Activated T-helper 17 cell treated with anti-CD3 and anti-CD28 coated beads, Interleukin-2, amount 50 U/mL, for 72 hours (primary cell): ENCODE data around the gene TMEM72. TPM values are rescaled to one million over a fixed set of nuclear protein-coding genes. Genes with fewer than 3 reads are reported as not detected.
A peak's percentile ranks its signal among the peaks of the same experiment; 100 is the strongest.

Experiments used
- ATAC-seq: fragments of 150-1000 bp; cut with Tn5 transposase; replicated peaks from 2 replicates; pipeline ENCODE4 v1.10.0; 2021; ENCODE audit warnings: mild to moderate bottlenecking, moderate library complexity
- H3K27ac Mint-ChIP-seq: one replicate; pipeline ENCODE4 v1.8.0; 2022; ENCODE audit warnings: mixed read lengths
- H3K27me3 Mint-ChIP-seq: one replicate; pipeline ENCODE4 v1.8.0; 2022; ENCODE audit warnings: mixed read lengths
- H3K36me3 Mint-ChIP-seq: one replicate; pipeline ENCODE4 v1.8.0; 2022; ENCODE audit warnings: low read depth, mild to moderate bottlenecking, mixed read lengths
- H3K4me1 Mint-ChIP-seq: one replicate; pipeline ENCODE4 v1.8.0; 2022; ENCODE audit warnings: mixed read lengths
- H3K4me3 Mint-ChIP-seq: one replicate; pipeline ENCODE4 v1.8.0; 2022; ENCODE audit warnings: mild to moderate bottlenecking, mixed read lengths
- H3K9me3 Mint-ChIP-seq: one replicate; pipeline ENCODE4 v1.8.0; 2022; ENCODE audit warnings: mixed read lengths
- total RNA-seq, 2 donors: library from RNA; stranded (reverse); gene quantifications; one replicate each; pipeline ENCODE4 v1.2.3, GENCODE V29; 2022

The TMEM72 gene
- total RNA-seq, 2 donors from 2014 or later, result not detected

DNA sequence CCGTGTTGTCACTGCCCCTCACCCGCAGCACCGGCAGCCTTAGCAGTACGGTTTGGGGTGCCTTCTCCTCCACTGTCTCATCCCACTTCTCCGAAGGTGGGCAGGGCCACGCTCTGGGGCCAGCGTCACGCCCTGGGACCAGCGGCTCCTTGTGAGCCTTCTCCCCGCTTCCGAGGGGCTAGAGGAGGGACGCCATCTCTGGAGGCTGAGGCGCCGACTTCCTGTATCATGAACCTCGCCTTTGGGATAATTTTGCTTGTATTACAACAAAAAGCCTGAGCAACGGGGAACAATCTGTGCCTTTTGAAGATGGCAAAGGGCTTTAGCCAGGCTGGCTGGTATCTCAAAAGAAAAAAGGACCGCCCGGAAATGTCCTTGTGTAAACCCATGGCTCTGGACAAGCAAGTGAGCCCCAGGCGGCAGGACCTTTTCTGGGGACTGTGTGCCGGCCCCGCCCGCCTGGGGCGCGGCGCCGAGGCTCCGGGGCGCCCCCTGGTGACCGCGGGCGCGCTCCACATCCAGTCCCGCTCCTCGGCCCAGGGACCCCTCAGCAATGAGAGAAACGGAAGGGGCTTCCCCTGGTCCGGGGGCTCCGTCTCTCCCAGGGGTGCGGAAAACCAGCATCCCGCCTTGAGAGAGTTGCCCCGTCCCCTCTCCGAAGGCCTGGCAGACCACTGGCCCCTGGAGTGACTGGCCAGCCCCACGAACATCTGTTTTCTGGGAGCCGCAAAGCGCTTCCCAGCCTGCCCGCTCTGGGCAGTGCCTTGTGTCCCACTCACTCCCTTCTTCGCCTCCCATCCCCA, 63.7 kb downstream of the TMEM72 start:
- no peaks in the 10 kb centered on the region for H3K9me3 Mint-ChIP-seq
- H3K36me3 Mint-ChIP-seq, result no peaks in the 10 kb centered on the region
- peak overlapping the region; percentile 66 for H3K4me3 Mint-ChIP-seq
- H3K4me1 Mint-ChIP-seq, result no peaks in the 10 kb centered on the region
- peaks cover 3% of the 10 kb centered on the region for H3K27me3 Mint-ChIP-seq
- no peak overlapping the region for H3K27ac Mint-ChIP-seq
- ATAC-seq, result peak; percentile 95

DNA sequence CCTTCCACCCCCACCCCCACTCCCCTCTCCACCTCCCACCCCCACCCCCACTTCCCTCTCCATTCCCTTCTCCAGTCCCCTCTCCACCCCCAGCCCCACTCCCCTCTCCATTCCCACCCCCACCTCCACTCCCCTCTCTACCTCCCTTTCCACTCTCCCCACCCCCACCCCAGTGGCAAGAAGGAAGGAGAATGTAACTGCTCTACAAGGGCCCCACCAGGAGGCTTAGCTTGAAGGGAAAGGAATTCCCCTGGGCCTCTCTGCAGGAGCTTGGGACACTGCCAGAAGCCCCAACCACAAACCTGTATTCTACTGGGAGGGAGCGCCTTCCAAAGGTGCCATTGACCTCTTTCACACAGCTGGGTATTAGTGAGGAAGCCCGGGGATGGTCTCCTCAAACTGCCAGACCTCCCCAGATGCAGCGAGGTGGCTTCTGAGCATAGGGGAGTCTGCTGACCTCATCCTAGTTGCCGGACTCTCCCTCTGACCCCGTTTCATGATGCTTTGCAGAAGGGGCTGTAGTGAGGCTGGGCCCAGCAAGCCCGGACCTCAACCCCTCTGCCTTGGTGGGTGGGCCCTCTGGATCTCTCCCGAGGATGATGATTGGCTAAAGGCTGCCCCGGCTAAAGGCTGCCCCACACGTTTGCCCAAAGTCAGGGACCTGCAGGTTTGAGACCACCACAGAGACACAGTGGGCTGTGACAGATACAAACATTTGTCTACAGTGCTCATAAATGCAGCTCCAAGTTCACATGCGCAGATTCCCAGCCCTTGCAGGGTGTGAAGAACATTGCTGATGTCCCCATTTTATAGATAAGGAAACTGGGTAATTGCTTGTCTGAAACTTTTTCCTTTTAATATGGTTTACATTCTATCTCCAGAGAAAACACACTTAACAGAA, 64.5 kb downstream of the TMEM72 start:
- Mint-ChIP-seq H3K9me3 (no peaks in the 10 kb centered on the region), H3K27me3 (peaks cover 3% of the 10 kb centered on the region), H3K27ac (no peak overlapping the region), H3K4me3 (peak overlapping the region; percentile 42), H3K36me3 (no peaks in the 10 kb centered on the region), H3K4me1 (no peaks in the 10 kb centered on the region)
- no peak for ATAC-seq

DNA sequence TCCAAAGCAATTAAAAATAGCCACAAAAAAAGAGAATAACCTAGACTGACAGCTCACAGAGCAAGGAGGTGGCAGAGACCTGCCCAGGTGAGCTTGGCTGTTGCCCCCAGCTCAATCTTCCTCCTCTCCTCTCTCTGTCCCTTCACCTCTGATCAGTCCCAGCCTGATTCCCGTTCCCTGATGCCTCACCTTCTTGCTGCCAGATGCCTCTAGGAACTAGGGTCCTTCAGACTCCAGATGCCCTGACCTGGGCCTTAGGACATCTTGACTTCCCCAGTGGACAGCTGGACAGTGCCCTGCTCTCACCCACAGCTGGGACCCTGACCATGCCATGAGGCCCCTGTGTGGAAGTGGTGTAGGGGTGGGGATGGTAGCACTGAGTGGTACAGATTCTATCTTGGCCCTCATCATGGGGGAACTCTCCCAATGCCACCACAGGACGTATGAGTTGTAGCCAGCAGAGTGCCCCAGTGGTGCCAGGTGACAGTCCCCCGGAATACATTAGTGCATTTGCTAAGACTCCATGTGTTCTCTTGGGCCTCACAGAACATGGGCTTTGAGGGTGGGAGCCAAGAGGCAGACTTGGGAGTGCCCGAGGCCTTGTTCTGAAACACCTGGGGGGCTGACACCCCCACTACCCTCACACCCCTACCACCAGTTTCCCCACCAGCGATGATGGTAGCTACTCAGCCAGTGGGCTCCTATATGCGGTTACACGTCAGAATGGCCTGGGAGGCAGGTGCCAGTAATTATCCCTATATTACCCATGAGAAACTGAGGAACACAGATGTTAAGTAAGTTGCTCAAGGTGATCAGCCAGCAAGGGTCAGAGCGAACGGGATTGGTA, 65.4 kb downstream of the TMEM72 start:
- Mint-ChIP-seq H3K9me3 (no peaks in the 10 kb centered on the region), H3K27ac (no peak overlapping the region), H3K4me1 (no peaks in the 10 kb centered on the region), H3K4me3 (no peak overlapping the region), H3K27me3 (peaks cover 3% of the 10 kb centered on the region), H3K36me3 (no peaks in the 10 kb centered on the region)
- no peak for ATAC-seq

DNA sequence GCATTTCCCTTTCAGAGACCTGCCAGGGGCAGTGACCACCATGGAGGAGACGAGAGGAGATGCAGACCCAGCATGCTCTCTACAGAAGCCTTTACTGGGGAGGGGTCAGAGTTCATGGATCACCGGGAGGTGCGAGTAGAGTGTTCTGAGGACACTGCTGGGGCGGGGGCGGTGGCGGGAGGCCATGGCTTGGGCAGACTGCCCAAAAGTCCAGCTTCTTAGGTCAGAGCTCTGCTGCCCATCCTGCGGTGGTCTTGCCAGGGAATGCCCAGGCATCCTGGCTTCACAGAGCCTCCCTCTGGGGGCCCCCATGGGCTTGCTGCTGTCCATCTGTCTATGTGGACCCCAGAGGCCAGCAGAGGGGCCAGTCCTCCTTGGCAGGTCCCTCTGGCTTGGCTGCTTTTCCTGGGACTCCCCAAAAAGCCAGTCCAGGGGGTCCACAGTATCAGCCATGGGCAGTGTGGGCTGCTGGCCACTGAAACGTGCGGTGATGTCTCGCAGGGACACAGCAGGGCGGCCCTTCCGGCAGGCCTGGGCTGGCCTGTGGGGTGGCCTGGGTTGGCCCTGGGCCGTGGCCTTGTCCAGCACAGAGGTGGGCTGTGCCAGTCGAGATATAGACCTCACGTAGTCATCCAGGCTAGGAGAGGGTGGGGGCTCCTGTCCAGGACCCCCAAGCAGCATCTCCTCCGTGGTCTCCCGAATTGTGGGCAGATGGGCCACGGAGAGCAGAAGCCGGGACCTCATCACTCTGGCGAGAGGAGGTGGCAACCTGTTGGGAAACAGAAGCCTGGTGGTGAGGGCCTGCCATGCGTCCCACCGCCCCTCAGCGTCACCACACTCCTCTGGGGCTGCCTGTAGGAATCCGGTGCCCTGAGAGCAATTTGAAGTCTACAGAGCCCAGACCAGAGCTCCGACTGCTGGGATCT, 66.4 kb downstream of the TMEM72 start:
- no peak overlapping the region for H3K27ac Mint-ChIP-seq
- H3K4me1 Mint-ChIP-seq, result no peaks in the 10 kb centered on the region
- H3K4me3 Mint-ChIP-seq, result no peak overlapping the region
- H3K9me3 Mint-ChIP-seq, result no peaks in the 10 kb centered on the region
- no peaks in the 10 kb centered on the region for H3K36me3 Mint-ChIP-seq
- peaks cover 3% of the 10 kb centered on the region for H3K27me3 Mint-ChIP-seq
- no peak for ATAC-seq

DNA sequence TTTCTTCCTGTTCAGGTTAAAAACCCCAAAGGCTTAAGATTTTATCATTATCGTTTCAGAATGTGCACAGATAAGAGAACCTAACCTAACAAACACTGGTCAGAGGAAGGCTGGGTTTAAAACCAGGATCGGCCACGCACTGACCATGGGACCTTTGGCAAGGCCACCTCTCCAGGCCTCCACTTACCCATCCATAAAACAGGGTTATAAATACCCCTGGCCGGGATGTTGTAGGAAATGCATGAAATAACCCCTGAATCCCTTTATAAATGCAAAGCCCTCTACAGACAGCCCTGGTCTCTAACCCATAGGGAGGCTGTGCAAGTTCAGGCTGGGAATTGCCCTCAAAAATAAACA, 67.1 kb downstream of the TMEM72 start:
- no peaks in the 10 kb centered on the region for H3K36me3 Mint-ChIP-seq

DNA sequence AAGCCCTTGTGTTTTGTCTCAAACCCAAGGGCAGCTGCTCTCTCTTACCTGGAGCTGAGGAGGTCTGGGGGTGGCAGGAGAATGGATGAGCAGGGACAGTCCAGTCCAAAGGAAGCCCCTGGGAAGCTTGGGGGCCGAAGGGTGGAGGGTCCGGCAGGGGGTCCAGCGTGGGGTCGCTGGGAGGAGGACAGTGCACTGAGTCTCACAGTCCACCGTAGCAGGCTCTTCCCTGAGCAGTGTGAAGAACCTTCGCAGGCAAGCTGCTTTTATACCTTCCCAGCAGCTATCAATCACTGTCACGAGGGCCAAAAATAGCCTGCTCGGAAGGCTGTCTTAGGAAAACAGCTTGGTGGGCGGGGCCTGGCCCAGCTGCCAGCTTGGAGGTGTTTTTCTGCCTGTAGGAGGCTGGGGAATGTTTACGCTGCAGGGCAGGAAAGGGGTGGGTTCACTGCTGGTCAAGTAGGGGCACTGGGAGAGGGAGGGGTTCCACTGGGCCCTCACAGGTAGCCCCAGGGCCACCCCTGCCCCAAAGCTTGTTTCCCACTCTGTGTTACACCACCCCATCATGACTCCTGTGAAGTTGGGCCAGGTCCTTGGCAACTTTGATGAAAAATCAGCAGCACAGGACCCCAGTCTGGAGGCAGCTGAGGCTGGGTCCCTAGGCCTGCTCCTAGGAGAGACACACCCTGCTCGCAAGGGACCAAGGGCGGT, 67.6 kb downstream of the TMEM72 start, which contains the start of gene DEPP1:
TSS of gene DEPP1 (minus strand) at position 240 of the 711 bp plus-strand sequence. CDS start 779 bp downstream, outside the sequence.
- no peaks in the 10 kb centered on the region for H3K36me3 Mint-ChIP-seq
- H3K4me1 Mint-ChIP-seq, result no peaks in the 10 kb centered on the region
- H3K27me3 Mint-ChIP-seq, result peaks cover 3% of the 10 kb centered on the region
- no peak within 1 kb of the TSS for H3K27ac Mint-ChIP-seq
- H3K4me3 Mint-ChIP-seq, result no peak within 1 kb of the TSS
- ATAC-seq, result no peak
- H3K9me3 Mint-ChIP-seq, result no peaks in the 10 kb centered on the region

More for the DNA sequence above, 67.1 kb downstream of the TMEM72 start:
- H3K9me3 Mint-ChIP-seq, result no peaks in the 10 kb centered on the region
- peaks cover 3% of the 10 kb centered on the region for H3K27me3 Mint-ChIP-seq
- no peaks in the 10 kb centered on the region for H3K4me1 Mint-ChIP-seq
- no peak overlapping the region for H3K27ac Mint-ChIP-seq
- H3K4me3 Mint-ChIP-seq, result no peak overlapping the region
- no peak for ATAC-seq

DNA sequence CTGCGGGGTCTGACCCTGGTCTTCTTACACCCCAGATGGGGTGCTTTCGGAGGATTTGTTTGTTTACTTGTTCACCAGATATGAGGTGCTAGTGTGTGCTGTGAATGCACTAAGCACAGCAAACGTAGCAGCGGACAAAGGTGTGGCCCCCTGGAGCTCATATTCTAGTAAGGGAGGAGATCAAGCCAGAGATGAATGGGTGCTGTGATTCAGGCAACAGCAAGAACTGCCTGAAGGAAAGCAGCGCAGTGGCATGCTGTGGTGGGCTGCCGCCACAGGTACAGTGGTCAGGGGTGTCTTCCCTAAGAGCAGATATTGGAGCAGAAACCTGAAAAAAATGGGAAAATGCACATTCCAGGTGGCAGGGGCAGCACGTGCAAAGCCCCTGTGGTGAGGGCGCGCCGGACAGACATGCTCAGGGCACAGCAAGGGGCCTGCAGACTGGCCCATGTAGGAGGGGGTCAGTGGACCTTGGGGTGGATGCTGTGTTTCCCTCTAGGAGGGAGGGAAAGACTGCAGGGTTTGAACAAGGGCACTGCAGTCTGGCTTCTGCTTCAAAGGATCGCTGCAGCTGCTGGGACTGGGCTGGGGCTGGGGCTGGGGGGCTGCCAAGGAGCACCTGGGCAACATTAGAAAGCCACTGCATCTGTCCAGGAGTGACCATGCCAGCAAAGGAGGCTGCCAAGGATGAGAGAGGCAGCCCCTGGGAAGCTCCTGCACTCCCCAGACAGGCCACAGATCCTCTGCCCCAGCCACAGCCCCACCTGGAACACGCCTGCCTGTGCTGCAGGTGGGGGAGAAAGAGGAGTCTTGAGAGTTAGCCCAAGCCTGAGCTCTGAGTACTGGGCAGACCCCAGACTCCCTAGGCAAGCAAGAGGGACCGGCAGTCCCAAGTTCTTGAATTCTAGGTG, 68.4 kb downstream of the TMEM72 start:
- Mint-ChIP-seq H3K4me1 (no peaks in the 10 kb centered on the region), H3K27ac (no peak overlapping the region), H3K36me3 (no peaks in the 10 kb centered on the region), H3K27me3 (peaks cover 3% of the 10 kb centered on the region), H3K4me3 (no peak overlapping the region), H3K9me3 (no peaks in the 10 kb centered on the region)
- no peak for ATAC-seq

DNA sequence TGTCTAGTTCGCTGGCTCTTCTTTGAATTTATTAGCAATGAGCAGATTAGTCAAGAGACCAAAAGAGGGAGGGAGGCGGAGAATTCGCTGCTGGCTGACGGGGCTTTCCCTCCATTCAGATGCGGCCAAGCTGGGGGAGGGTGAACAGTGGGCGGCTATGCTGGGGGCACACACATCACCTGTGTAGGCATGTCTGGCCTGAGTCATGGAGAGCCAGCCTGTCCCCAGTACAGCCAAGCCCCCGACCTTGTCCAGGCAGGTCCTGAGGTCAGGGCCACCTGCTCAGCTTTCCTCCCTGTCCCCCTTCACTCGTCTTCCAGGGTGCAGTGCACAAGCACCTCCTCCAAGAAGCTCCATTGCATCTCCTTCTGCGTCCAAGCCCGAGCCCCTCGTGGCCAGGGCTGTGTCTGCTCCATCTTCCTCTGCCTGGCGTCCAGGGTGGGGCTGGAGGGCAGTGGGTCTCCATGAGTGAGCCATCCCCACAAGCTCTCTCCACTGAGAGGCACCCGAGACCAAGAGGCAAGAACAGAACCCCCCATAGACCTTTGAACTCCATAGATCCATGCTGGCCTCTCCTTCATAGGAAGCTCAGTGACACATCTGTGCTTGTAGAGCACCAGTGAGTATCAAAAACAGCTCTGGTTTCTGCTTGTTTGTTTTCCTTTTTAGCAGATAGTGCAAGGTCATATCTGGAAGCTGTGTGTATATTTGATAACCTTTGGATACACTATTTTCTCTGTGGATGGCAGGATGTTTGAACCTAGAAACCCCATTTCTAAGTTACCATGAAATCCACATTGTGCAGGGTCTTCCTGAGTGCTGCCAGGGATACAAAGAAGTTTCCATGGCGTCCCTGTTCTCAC, 69.4 kb downstream of the TMEM72 start:
- no peak for ATAC-seq
- no peaks in the 10 kb centered on the region for H3K9me3 Mint-ChIP-seq
- H3K36me3 Mint-ChIP-seq, result no peaks in the 10 kb centered on the region
- no peak overlapping the region for H3K4me3 Mint-ChIP-seq
- no peaks in the 10 kb centered on the region for H3K4me1 Mint-ChIP-seq
- peaks cover 3% of the 10 kb centered on the region for H3K27me3 Mint-ChIP-seq
- H3K27ac Mint-ChIP-seq, result no peak overlapping the region

DNA sequence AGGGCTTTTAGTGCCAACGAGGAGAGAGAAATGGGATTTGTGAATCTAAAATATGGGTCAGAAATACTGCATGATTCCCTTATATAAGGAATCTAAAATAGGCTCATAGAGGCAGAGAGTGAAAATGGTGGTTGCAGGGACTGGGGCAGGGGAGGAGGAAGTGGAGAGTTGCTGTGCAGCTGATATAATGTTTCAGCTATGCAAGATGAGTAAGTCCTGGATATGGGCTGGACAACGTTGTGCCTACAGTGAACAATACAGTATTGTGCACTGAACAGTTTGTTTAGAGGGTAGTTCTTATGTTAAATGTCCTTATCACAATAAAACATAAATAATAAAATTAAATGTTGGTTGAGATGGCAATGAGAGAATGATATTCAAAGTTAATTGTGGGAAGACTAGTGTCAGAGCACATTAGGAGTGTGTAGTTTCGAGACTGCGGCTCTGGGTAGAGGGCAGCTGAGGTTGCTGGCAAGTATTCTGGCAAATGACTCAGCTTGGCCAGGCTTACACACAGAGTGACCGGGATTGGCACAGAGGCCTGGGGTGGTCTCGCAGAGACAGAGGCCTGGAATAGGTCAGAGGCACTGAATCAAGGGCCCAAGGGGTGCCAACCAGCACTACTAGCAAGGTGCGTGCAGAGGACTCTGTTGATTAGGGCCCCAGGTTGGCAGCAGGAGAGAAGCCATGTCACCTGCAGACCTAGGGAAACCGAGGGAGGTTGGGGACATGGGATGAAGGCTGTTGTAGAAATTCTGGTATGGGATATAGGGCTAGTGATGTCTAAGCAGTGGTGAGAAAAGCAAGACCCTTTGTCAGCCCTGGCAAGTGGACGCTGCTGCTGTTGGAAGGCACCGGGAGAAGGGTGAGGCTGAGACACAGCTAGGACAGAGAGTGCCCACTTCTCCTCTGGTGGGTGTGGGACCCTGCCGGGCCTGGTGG, 70.3 kb downstream of the TMEM72 start:
- H3K36me3 Mint-ChIP-seq, result no peaks in the 10 kb centered on the region
- peaks cover 3% of the 10 kb centered on the region for H3K27me3 Mint-ChIP-seq
- peak; percentile 45 for ATAC-seq
- H3K4me1 Mint-ChIP-seq, result no peaks in the 10 kb centered on the region
- no peak overlapping the region for H3K4me3 Mint-ChIP-seq
- no peak overlapping the region for H3K27ac Mint-ChIP-seq
- no peaks in the 10 kb centered on the region for H3K9me3 Mint-ChIP-seq

DNA sequence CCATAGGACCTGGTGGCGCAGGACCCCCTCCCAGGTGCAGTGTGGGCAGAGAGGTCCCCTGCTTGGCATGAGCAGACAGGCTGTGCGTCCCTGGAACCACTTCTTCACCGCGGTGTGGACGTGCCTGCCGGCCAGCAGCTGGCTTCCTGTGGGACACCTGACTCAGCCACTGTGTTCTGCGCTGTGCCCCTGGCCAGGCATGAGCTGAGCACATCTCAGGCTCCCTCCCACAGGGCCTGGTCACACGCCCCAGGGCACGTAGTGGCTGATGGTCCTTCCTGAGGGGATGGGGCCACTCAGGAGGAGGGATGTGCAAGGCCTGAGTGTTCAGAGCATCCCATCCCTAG, 71.0 kb downstream of the TMEM72 start:
- Mint-ChIP-seq H3K36me3 (no peaks in the 10 kb centered on the region), H3K9me3 (no peaks in the 10 kb centered on the region), H3K4me1 (no peaks in the 10 kb centered on the region), H3K27me3 (peaks cover under 1% of the 10 kb centered on the region), H3K4me3 (no peak overlapping the region), H3K27ac (no peak overlapping the region)
- no peak for ATAC-seq

DNA sequence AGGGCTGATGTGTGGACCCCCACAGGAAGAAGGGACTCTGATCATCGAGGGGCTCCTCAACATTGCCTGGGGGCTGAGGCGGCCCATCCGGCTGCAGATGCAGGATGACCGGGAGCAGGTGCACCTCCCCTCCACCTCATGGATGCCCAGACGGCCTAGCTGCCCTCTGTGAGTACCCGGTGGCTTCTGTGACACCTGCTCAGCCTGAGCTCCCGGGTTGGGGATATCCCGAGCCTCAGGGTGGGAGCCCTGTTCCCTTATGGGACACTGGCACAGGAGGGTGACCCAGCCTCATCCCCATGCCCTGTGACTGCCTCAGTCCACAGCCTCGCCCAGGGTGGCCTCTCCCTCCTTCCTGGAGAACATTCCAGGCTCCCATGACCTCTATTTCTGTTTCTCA, 71.4 kb downstream of the TMEM72 start:
- no peak overlapping the region for H3K27ac Mint-ChIP-seq
- H3K4me1 Mint-ChIP-seq, result no peaks in the 10 kb centered on the region
- no peak for ATAC-seq
- no peaks in the 10 kb centered on the region for H3K27me3 Mint-ChIP-seq
- no peaks in the 10 kb centered on the region for H3K9me3 Mint-ChIP-seq
- H3K36me3 Mint-ChIP-seq, result no peaks in the 10 kb centered on the region
- no peak overlapping the region for H3K4me3 Mint-ChIP-seq
